ENCODE measurements around the gene AHI1. TPM values are rescaled to one million over a fixed set of nuclear protein-coding genes. Genes with fewer than 3 reads are reported as not detected.
"Not testable (repeated sequence)": the region's sequence is repeated elsewhere in the genome, so short reads cannot be mapped to it uniquely, and the experiment has no call there.

The AHI1 gene
- polyA plus RNA-seq, 1 donor, result 22.8 TPM

- no peak for DNase-seq (ENCODE audit: low read depth)
These were observed 235.4 kb downstream of the AHI1 start for GRCh38 chr6:135261872-135262725.

- no peak for DNase-seq (ENCODE audit: low read depth)
These were observed 236.9 kb downstream of the AHI1 start for GRCh38 chr6:135260612-135261011.

GRCh38 chr6:135258970-135259369 is 238.6 kb downstream of the AHI1 start:
- DNase-seq (ENCODE audit: low read depth), result no peak

- no peak for DNase-seq (ENCODE audit: low read depth)
These were observed 239.7 kb downstream of the AHI1 start for GRCh38 chr6:135257631-135258405.

- DNase-seq (ENCODE audit: low read depth), result no peak
These were observed 240.7 kb downstream of the AHI1 start for GRCh38 chr6:135256866-135257265.

- DNase-seq (ENCODE audit: low read depth), result no peak
These were observed 243.1 kb downstream of the AHI1 start for GRCh38 chr6:135254471-135254870.

- no peak for DNase-seq (ENCODE audit: low read depth)
These were observed 245.8 kb downstream of the AHI1 start for GRCh38 chr6:135251498-135252441.

GRCh38 chr6:135250751-135251497 is 246.6 kb downstream of the AHI1 start:
- DNase-seq (ENCODE audit: low read depth), result no peak

GRCh38 chr6:135250234-135250633 is 247.3 kb downstream of the AHI1 start:
- DNase-seq (ENCODE audit: low read depth), result no peak

GRCh38 chr6:135246412-135247012 is 251.0 kb downstream of the AHI1 start:
- DNase-seq (ENCODE audit: low read depth), result not testable (repeated sequence)

- DNase-seq (ENCODE audit: low read depth), result no peak
These were observed 252.7 kb downstream of the AHI1 start for GRCh38 chr6:135244805-135245204.

GRCh38 chr6:135243871-135244796 is 253.4 kb downstream of the AHI1 start:
- no peak for DNase-seq (ENCODE audit: low read depth)

GRCh38 chr6:135240711-135241110 is 256.8 kb downstream of the AHI1 start:
- DNase-seq (ENCODE audit: low read depth), result no peak

- DNase-seq (ENCODE audit: low read depth), result no peak
These were observed 260.8 kb downstream of the AHI1 start for GRCh38 chr6:135236732-135237131.

- no peak for DNase-seq (ENCODE audit: low read depth)
These were observed 261.2 kb downstream of the AHI1 start for GRCh38 chr6:135236319-135236718.

- no peak for DNase-seq (ENCODE audit: low read depth)
These were observed 261.8 kb downstream of the AHI1 start for GRCh38 chr6:135235716-135236115.

- DNase-seq (ENCODE audit: low read depth), result no peak
These were observed 263.1 kb downstream of the AHI1 start for GRCh38 chr6:135234492-135234780.

GRCh38 chr6:135233686-135234491 is 263.7 kb downstream of the AHI1 start:
- no peak for DNase-seq (ENCODE audit: low read depth)
